Loucy (cell line): ENCODE measurements around the gene PRTG.
"Not testable (repeated sequence)": the region's sequence is repeated elsewhere in the genome, so short reads cannot be mapped to it uniquely, and the experiment has no call there.

ENCODE experiments used
- CTCF ChIP-seq: fragments of 200-600 bp; sonication (generic); conservative IDR thresholded peaks from 2 replicates; pipeline ENCODE4 v1.5.1; 2014; ENCODE audit warnings: mild to moderate bottlenecking, antibody characterized with exemption, low read length
- EZH2phosphoT487 ChIP-seq: fragments of 200-600 bp; IDR thresholded peaks from 2 replicates; pipeline ENCODE4 v1.6.1; 2018; ENCODE audit warnings: antibody characterized with exemption, mild to moderate bottlenecking, moderate library complexity, borderline replicate concordance

DNA sequence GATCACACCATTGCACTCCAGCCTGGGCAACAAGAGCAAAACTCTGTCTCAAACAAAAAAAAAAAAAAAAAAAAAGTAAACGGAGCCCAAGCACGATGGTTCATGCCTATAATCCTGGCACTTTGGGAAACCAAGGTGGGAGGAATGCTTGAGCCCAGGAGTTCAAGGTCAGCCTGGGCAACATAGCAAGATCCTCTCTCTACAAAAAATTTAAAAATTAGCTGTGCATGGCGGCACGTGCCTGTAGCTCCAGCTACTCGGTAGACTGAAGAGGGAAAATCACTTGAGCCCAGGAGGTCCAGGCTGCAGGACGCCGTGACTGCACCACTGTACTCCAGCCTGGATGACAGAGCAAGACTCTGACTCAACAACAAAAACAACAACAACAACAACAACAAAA lies 9.5 kb downstream of the PRTG start:
- TF ChIP-seq CTCF, EZH2phosphoT487: not testable (repeated sequence)
